Suprapubic skin (tissue), 3 donors: Measurements from ENCODE around the gene PUS1.

ENCODE experiments used
- CTCF ChIP-seq, 2 donors: fragments of 200-600 bp in 1 of 2; fragments of 450-650 bp in 1 of 2; sonication (generic) in 1 of 2; IDR thresholded peaks; one replicate each; pipeline ENCODE4 v1.5.1; 2016 to 2019; ENCODE audit warnings: antibody characterized with exemption in 2 of 2, mild to moderate bottlenecking in 1 of 2, moderate library complexity in 1 of 2
- POLR2AphosphoS5 ChIP-seq, 3 donors: sonication (generic); formaldehyde crosslinking; IDR thresholded peaks; one replicate each; pipeline ENCODE4 v1.6.1; 2017; ENCODE audit warnings: antibody characterized with exemption in 3 of 3

GRCh38 chr12:131915000-131915689 lies 13.9 kb upstream of the PUS1 start:
- no peak for TF ChIP-seq CTCF (IDR thresholded peaks at IDR 0.05)
- no peak for TF ChIP-seq POLR2AphosphoS5 (IDR thresholded peaks at IDR 0.05)
